ENCODE results near the gene GRB2. TPM values are rescaled to one million over a fixed set of nuclear protein-coding genes. Genes with fewer than 3 reads are reported as not detected.
"Not testable (repeated sequence)": the region's sequence is repeated elsewhere in the genome, so short reads cannot be mapped to it uniquely, and the experiment has no call there.

GRB2 gene
- total and polyA plus RNA-seq, 12 donors: 23.5 to 85.5 (median 52.0) TPM

DNA sequence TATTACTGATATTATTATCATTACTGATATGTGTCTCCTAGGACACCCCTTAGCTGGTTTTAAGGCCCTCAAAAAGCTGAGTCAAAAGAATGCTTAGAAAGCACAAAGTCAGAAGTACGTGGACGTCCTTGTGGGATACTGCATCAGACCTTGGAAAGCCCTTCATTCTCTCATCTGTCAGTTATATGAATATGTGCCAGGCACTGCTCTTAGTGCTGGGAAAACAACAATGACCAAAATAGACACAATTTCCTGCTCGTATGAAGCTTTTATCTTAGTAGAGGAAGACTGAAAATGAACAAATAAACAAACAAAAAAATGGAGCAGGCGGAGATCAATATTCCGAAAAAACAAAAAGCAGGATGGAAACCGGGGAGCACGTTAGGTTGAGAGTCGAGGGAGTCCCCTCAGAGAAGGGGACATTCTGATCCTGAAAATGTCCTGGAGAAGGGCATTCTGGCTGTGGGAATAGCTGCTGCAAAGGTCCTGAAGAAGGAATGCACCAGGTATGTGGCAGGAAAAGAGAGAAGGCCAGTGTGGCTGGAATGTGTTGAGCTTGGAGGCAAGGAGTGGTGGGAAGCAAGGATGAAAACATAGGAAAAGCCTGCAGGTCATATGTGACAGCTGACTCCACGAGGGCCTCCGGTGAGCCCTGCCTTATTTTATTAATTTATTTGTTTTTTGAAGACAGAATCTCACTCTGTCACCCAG, 35.4 kb upstream of the GRB2 start:
- Histone ChIP-seq H3K4me3 (no peak overlapping the region), H3K4me1 (peaks cover 0 to 43% (median 30%) of the 10 kb centered on the region in 9 donors), H3K36me3 (no peaks in the 10 kb centered on the region), H3K27ac (peak overlapping the region in 9 of 10 donors; percentile 48 to 87 (median 76)), H3K27me3 (no peaks in the 10 kb centered on the region), H3K9me3 (no peaks in the 10 kb centered on the region)
- TF ChIP-seq, protein P1, sequence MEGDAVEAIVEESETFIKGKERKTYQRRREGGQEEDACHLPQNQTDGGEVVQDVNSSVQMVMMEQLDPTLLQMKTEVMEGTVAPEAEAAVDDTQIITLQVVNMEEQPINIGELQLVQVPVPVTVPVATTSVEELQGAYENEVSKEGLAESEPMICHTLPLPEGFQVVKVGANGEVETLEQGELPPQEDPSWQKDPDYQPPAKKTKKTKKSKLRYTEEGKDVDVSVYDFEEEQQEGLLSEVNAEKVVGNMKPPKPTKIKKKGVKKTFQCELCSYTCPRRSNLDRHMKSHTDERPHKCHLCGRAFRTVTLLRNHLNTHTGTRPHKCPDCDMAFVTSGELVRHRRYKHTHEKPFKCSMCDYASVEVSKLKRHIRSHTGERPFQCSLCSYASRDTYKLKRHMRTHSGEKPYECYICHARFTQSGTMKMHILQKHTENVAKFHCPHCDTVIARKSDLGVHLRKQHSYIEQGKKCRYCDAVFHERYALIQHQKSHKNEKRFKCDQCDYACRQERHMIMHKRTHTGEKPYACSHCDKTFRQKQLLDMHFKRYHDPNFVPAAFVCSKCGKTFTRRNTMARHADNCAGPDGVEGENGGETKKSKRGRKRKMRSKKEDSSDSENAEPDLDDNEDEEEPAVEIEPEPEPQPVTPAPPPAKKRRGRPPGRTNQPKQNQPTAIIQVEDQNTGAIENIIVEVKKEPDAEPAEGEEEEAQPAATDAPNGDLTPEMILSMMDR (IDR thresholded peaks at IDR 0.05): no peak
- intact Hi-C loops (cut with DNase I): loop anchor here in 1 of 10 donors (5.0 kb wide), 1 partner anchor 36 kb away; no protein-coding TSS in a partner anchor
- WGBS, 2 donors: 35 to 43% methylated on average over 10 of the region's 10 CpGs
- peak in 7 of 8 donors; percentile 35 to 77 (median 67) for ATAC-seq
- peak in 1 of 2 donors; percentile 23 for DNase-seq

DNA sequence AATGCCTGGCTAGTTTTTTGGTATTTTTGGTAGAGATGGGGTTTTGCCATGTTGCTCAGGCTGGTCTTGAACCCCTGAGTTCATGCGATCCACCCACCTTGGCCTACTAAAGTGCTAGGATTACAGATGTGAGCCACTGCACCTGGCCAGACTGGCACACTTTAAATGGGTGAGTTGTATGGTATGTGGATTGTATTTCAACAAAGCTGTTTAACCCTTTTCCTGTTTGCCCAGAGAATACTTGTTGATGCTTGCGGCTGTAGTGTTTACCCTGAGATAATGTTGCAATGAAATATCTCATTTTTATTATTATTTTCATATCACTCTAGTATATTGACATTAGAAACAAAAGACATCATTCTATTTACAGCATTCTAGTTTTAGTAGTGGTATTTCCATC, 33.8 kb upstream of the GRB2 start:
- ATAC-seq: no peak
- 92 to 98% methylated on average over 2 of the region's 2 CpGs for WGBS, 2 donors
- no peak for DNase-seq
- intact Hi-C loops (cut with DNase I): no loop called here
- Histone ChIP-seq H3K27ac (no peak overlapping the region), H3K4me1 (peaks cover 0 to 35% (median 27%) of the 10 kb centered on the region in 9 donors), H3K36me3 (no peaks in the 10 kb centered on the region), H3K27me3 (no peaks in the 10 kb centered on the region), H3K4me3 (no peak overlapping the region), H3K9me3 (no peaks in the 10 kb centered on the region)
- TF ChIP-seq, protein P1 (IDR thresholded peaks at IDR 0.05): no peak

DNA sequence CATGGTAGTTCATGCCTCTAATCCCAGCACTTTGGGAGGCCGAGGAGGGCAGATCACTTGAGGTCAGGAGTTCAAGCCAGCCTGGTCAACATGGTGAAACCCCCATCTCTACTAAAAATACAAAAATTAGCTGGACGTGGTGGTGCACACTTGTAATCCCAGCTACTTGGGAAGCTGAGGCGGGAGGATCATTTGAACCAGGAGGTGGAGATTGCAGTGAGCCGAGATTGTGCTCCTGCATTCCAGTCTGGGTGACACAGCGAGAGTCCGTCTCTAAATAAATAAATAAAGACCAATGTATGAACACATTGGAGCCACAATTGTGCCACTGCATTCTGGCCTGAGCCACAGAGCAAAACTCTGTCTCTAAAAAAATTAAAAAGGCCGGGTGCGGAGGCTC, 31.9 kb upstream of the GRB2 start:
- WGBS, 2 donors: 95% methylated on average over 8 of the region's 8 CpGs
- H3K27ac ChIP-seq; H3K27me3 ChIP-seq; ATAC-seq; DNase-seq; H3K36me3 ChIP-seq; H3K9me3 ChIP-seq; intact Hi-C loops (cut with DNase I); H3K4me3 ChIP-seq: not testable (repeated sequence)
- H3K4me1 ChIP-seq: peaks cover 0 to 23% (median 18%) of the 10 kb centered on the region in 9 donors

DNA sequence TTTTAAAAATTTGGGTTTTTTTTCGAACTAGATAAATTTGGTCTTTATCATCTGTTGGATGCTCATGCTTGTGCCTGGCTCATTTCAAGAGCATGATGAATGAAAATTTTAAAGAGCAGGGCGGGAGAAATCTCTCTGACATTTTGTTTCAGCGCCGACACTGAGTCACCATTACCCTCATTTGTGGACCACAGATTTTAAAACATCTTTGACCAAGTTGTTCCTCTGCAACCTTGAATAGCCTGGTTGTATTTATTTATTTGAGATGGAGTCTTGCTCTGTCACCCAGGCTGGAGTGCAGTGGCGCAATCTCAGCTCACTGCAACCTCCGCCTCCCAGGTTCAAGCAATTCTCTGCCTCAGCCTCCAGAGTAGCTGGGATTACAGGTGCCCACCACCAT, 29.0 kb upstream of the GRB2 start:
- H3K9me3 ChIP-seq; intact Hi-C loops (cut with DNase I); H3K27ac ChIP-seq; ATAC-seq; DNase-seq; H3K36me3 ChIP-seq; H3K4me3 ChIP-seq; H3K27me3 ChIP-seq: not testable (repeated sequence)
- WGBS, 2 donors: 91 to 95% methylated on average over 6 of the region's 6 CpGs
- peaks cover 0 to 11% (median 7%) of the 10 kb centered on the region in 9 donors for H3K4me1 ChIP-seq

DNA sequence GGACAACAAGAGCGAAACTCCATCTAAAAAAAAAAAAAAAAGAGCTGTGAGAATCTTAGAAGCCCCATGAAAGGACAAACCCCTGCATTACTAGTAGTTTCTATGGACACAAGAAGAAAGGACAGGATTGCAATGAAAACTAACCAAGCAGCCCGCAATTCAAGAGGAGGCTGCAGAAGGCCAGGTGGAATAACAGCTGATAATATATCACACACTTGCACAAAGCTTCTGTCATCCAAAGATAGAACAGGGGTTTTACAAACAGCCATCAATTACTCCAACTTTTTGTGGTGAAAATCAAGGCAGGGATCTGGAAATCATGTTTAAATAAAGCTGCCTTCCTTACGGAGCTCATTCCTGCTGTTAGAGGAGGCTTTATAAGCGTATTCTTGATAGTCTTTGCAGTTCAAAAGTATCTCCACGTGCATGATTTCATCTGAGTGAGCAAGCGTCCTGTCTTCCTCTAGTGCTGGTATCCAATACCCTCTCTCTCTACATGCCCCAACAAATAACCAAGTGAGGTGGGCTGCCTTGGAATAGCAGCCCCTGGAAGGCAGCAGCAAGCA, 27.8 kb upstream of the GRB2 start:
- H3K27me3 ChIP-seq: no peaks in the 10 kb centered on the region
- no peak for ATAC-seq
- H3K27ac ChIP-seq: no peak overlapping the region
- no peaks in the 10 kb centered on the region for H3K36me3 ChIP-seq
- H3K4me3 ChIP-seq: no peak overlapping the region
- WGBS, 2 donors: 72 to 79% methylated on average over 6 of the region's 6 CpGs
- TF ChIP-seq, protein P1 (IDR thresholded peaks at IDR 0.05): no peak
- no peaks in the 10 kb centered on the region for H3K9me3 ChIP-seq
- intact Hi-C loops (cut with DNase I): no loop called here
- peaks cover 0 to 16% (median 7%) of the 10 kb centered on the region in 9 donors for H3K4me1 ChIP-seq
- no peak for DNase-seq
